GM12891 (cell line): ENCODE results near the gene SLC25A24.

Experiments used
- POLR2A ChIP-seq: IDR thresholded peaks from 2 replicates; pipeline ENCODE4 v1.6.1; 2011; ENCODE audit warnings: low read depth, low read length, control low read depth
- POLR2AphosphoS5 ChIP-seq: IDR thresholded peaks from 2 replicates; pipeline ENCODE4 v1.6.1; 2011; ENCODE audit warnings: low read depth, low read length, control low read depth
- POU2F2 ChIP-seq: IDR thresholded peaks from 2 replicates; pipeline ENCODE4 v1.6.1; 2011; ENCODE audit warnings: low read depth, mild to moderate bottlenecking, control low read depth, low read length, moderate library complexity
- SPI1 ChIP-seq: IDR thresholded peaks from 2 replicates; pipeline ENCODE4 v1.6.1; 2011; ENCODE audit warnings: low read depth, low read length, control low read depth
- TAF1 ChIP-seq: IDR thresholded peaks from 2 replicates; pipeline ENCODE4 v1.6.1; 2011; ENCODE audit warnings: low read depth, low read length, control low read depth

GRCh38 chr1:108107658-108108057 is 92.5 kb downstream of the SLC25A24 start:
- TF ChIP-seq POLR2AphosphoS5, result no peak
- no peak for TF ChIP-seq POLR2A
- TF ChIP-seq POU2F2, result no peak
- TF ChIP-seq TAF1, result no peak
- TF ChIP-seq SPI1, result no peak
